AG20443 (cell line): ENCODE data around the gene MYLK3.
"Not testable (repeated sequence)": the region's sequence is repeated elsewhere in the genome, so short reads cannot be mapped to it uniquely, and the experiment has no call there.

ENCODE experiments used
- DNase-seq: peaks from one replicate; pipeline ENCODE4 v3.0.0; 2012; ENCODE audit warnings: low spot score, mixed read lengths

The MYLK3 gene

DNA sequence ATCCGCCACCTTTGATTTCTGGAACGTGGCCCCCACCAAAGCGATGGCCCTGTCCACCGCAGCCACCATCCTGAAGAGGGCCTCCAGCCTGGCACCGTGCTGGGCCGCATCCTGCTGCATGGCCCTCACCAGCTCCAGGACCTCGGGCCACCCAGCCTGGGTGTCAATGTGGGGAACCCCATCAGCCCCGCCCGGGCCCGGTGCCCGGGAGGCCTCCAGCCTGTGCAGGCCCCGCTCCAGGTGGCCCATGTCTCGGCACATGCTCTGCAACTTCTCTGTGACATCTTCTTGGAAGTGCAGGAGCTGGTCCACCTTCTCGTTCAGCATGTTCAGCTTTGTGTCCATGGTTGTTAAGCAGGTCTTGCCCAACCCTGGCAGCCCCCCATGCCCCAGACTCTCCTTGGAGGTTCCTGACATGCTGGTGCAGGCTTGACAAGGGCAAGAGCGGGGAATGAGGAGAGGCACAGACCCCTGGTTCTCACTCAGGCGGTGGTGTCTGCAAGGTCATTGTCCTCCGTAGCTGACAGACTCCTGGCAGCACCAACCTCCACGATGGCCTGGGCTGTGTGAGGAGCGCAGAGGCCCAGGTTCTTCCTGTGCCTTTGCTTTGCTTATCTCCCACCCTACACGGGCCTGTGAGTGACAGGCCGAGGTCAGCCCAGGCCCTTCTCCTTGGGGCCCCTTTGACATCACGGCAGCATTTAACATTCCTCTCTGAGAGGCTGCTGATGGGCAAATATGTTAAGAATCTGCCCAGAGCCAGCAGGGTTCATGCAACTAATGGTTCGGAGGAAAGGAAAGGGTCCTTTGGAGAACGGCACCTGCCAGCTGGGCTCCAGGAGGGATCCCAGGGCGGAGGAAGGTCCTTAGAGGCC is at the start of gene MYLK3:
Gene MYLK3, minus strand, starts transcription at position 568 of the 875 bp plus-strand sequence. Its CDS starts 151 bp downstream, at position 417.
- peak; percentile 30 for DNase-seq

GRCh38 chr16:46797501-46797900 is 49.4 kb upstream of the MYLK3 start:
- no peak for DNase-seq

DNA sequence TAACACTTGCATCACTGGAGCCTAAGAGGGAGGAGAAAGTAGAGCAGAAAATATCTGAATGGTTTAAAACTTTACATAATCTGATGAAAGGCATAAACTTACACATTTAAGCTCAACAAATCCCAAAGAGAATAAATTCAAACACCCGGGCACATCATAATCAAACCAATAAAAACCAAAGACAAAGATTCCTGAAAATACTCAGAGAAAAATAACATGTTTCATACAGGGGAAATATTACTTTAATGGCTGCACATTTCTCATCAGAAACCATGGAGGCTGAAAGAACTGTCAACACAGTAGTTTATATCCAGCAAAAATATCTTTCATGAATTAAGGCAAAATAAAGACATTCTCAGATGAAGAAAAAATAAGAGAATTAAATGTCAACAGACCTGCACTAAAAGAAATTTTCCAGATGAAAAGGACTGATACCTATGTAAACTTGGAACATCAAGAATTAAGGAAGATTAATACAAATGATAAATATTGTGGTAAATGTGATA is 48.7 kb upstream of the MYLK3 start:
- no peak for DNase-seq

GRCh38 chr16:46793841-46794240 is 45.7 kb upstream of the MYLK3 start:
- no peak for DNase-seq

DNA sequence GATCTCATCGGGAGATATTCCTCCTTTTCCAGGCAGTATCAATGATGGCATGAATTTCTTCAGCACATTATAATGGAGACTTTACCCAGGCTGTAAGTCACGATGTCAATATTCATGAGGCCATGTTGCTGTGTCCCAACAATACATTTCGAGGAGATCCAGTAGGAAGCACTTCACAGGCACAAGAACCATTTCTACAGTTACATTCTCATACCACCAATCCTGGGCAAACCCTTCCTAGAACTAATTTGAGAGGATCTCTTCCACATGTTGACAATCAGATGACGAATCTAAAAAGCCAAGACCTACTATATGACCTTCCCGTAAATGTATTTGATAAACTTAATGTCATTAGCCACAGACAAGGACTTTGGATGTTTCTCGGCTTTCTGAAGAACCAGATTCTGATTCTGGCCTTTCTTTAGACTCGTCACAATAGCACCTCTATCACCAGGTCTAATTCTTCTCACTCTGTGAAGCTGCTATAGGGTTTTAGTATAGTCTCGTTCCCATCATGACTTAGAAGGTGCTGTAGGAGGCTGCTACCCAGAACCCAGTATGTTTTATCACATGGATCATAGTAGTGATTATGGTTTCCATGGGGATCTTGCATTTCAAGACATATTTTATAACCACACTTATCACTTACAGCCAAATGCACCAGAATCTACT is 42.6 kb upstream of the MYLK3 start:
- no peak for DNase-seq

GRCh38 chr16:46789499-46790414 is 41.6 kb upstream of the MYLK3 start:
- peak; percentile 87 for DNase-seq

GRCh38 chr16:46788891-46789474 is 40.8 kb upstream of the MYLK3 start:
- DNase-seq, result no peak

- no peak for DNase-seq
Measured at GRCh38 chr16:46787909-46788308, 39.8 kb upstream of the MYLK3 start.

DNA sequence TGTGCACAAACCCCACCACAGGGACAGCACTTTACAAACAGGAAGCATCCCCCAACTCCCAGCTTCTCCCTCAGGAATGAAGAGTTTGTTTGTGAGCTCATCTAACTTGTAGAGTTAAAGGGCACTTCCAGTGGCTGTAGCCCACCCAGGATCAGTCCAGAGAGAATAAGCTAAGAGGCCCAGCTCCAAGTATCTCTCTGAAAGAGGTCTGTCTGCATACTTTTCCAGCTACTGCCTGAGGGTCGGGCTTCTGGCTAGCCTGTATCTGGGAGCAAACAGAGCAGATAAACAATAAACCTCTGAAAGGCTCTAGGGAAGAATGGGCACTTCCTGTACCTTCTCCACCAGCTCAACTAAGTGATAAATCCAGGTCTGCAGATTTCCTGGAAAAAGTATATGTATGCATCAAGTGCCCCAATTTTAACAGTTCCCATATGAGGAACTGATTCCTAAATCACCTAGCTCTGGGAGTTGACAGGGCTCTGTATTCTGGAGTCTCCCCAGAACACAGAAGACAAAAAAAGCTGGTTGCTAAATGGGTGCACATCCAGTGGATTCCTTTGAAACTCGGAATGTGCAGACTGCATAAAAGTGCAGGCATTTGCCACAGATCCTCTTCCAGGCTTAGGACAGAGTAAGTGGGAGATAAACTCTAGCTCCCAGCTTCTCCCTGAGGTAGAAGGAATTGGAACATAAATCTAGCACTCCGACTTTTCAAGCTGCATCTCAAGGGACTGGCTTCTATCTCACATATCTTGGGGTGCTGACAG is 37.1 kb upstream of the MYLK3 start:
- no peak for DNase-seq

DNA sequence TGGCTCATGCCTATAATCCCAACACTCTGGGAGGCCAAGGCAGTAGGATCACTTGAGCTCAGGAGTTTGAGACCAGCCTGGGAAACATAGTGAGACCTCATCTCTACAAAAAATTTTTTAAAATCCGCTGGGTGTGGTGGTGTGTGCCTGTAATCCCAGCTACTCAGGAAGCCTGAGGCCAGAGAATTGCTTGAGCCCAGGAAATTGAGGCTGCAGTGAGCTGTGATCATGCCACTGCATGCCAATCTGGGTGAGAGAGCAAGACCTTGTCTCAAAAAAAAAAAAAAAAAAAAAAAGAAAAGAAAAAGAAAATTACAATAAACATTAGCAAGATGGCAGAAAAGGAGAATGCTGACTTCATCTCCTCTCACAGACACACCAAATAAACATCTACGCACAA is 36.4 kb upstream of the MYLK3 start:
- not testable (repeated sequence) for DNase-seq

DNA sequence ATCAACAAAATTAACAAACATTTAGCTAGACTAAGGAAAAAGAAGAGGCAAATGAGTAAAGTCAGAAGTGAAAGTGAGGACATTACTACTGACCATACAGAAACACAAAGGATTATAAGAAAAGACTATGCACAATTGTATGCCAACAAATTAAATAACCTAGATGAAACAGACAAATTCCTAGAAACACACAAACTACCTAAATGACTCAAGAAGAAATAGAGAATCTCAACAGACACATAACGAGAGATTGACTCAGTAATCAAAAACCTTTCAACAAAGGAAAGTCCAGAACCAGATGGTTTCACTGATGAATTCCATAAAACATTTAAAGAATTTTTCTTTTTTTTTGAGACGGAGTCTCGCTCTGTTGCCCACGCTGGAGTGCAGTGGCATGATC is 35.7 kb upstream of the MYLK3 start:
- no peak for DNase-seq

DNA sequence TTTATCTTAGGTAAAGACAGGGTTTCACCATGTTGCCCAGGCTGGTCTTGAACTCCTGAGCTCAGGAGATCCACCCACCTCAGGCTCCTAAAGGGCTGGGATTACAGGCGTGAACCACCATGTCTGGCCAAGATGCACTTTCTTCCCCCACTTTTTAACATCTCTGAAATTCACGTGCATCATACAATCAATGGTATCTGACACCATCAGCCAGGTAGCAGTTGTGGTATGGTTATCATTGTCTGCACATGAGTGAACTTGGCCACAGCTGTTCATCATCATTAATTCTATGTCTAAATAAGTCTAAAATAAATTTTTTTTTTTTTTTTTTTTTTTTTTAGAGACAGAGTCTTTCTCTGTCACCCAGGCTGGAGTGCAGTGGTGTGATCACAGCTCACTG is 34.2 kb upstream of the MYLK3 start:
- DNase-seq, result no peak

- no peak for DNase-seq
Measured at GRCh38 chr16:46777804-46778203, 29.7 kb upstream of the MYLK3 start.

DNA sequence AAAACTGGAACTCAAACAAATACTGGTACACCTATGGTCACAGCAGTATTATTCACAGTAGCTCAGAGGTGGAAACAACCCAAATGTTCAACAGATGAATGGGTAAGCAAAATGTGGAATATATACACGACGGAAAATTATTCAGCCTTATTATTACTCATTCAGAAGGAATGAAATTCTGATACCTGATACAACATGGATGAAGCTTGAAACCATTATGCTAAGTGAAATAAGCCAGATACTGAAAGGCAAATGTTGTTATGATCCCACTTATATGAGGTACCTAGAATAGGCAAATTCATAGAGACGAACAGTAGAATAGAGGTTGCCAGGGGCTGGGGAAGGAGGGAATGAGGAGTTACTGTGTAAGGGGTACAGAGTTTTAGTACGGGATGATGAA is 27.1 kb upstream of the MYLK3 start:
- DNase-seq, result no peak

DNA sequence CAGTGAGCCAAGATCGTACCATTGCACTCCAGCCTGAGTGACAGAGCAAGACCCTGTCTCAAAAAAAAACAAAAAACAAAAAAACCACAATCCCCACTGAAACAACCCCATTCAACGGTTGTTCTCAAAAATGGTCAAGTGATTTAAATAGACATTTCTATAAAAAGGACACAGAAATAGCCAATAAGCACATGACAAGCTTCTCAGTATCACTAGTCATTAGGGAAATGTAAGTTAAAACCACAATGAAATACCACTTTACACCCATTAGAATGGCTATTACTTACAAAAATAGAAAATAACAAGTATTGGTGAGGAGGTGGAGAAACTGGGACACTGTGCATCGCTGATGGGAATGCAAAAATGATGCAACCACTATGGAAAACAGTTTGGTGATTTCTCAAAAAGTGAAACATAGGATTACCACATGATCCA is 26.6 kb upstream of the MYLK3 start:
- DNase-seq, result no peak

GRCh38 chr16:46772463-46772862 is 24.3 kb upstream of the MYLK3 start:
- DNase-seq, result no peak

GRCh38 chr16:46768809-46769208 is 20.7 kb upstream of the MYLK3 start:
- DNase-seq, result no peak

DNA sequence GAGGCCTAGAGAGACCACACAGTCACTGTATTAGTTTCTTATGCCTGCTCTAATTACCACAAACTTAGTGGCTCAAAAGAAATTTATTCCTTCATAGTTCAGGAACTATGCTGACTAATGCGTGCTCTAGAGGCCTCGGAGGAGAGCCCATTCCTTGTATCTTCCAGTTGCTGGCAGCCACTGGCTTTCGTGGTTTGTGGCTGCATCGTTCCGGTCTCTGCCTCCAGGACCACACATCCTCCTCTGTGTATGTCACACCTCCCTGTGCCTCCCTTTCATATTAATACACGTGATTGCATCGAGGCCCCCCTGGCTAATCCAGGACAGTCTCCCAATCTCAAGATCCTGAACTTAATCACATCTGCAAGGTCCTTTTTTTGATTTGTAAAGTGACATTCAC is 16.9 kb upstream of the MYLK3 start:
- DNase-seq, result peak; percentile 69

DNA sequence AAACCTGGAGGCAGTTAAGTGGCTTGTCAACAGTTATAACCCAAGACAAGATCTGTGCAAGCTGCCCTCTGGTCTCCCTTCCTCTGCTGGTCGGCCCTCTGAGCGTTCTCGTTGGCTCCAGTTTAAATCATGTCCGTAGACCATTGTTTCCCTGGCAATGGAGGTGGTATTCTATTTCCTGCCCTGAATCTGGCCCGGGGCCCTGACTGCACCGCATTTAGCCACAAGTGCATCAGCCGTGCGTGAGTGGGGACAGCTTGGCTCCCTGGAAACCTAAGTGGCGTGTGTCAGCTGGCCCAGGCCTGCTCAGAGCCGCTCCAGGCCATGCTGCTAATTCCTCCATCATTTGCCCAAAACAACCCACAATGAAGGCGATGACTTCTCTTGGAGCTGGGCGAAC is 15.0 kb upstream of the MYLK3 start:
- peak; percentile 8 for DNase-seq

- no peak for DNase-seq
Measured at GRCh38 chr16:46762583-46762982, 14.4 kb upstream of the MYLK3 start.

DNA sequence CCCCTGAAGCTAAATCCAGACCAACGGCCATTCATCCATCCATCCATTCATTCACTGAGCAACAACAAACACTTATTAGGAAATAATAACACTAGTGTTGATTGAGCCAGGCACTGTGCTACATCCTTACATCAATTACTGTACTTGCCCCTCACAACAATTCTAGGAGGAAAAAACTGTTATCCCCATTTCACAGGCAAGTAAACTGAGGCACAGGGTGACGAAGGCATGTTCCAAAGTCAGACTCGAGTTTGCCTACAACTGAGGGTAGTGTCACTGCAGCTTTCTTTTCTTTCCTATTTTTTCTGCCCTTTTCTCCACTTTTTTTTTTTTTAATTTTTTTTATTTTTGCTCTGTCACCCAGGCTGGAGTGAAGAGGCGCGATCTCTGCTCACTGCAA is 11.2 kb upstream of the MYLK3 start:
- DNase-seq, result no peak
